HG03135 (cell line): ENCODE measurements around the gene INPP5A.
"Not testable (repeated sequence)": the region's sequence is repeated elsewhere in the genome, so short reads cannot be mapped to it uniquely, and the experiment has no call there.

ENCODE experiments used
- ATAC-seq: cut with Tn5 transposase; IDR thresholded peaks from one replicate; pipeline ENCODE4 v1.9.1; 2021; ENCODE audit warnings: mild to moderate bottlenecking, moderate library complexity; ENCODE audit not compliant: unreplicated experiment

Gene INPP5A

GRCh38 chr10:132770061-132771021 is 232.8 kb downstream of the INPP5A start:
- no peak for ATAC-seq

GRCh38 chr10:132772816-132773215 is 235.2 kb downstream of the INPP5A start:
- ATAC-seq: not testable (repeated sequence)

GRCh38 chr10:132774181-132774901 is 236.8 kb downstream of the INPP5A start:
- no peak for ATAC-seq

GRCh38 chr10:132774902-132775863 is 237.6 kb downstream of the INPP5A start:
- no peak for ATAC-seq

GRCh38 chr10:132776186-132776585 is 238.6 kb downstream of the INPP5A start:
- no peak for ATAC-seq

GRCh38 chr10:132776821-132777220 is 239.2 kb downstream of the INPP5A start:
- no peak for ATAC-seq

GRCh38 chr10:132777441-132777840 is 239.9 kb downstream of the INPP5A start:
- ATAC-seq: no peak

- ATAC-seq: no peak
Observed at GRCh38 chr10:132779549-132780294, 242.1 kb downstream of the INPP5A start.

GRCh38 chr10:132780356-132780755 is 242.8 kb downstream of the INPP5A start:
- no peak for ATAC-seq

- no peak for ATAC-seq
Observed at GRCh38 chr10:132781556-132781955, 244.0 kb downstream of the INPP5A start.

GRCh38 chr10:132783165-132783939 is 245.8 kb downstream of the INPP5A start:
- no peak for ATAC-seq

- no peak for ATAC-seq
Observed at GRCh38 chr10:132783940-132784865, 246.6 kb downstream of the INPP5A start.

GRCh38 chr10:132784866-132785722 is 247.5 kb downstream of the INPP5A start:
- no peak for ATAC-seq

GRCh38 chr10:132785723-132786475 is 248.3 kb downstream of the INPP5A start, which contains the start of gene NKX6-2:
TSS of gene NKX6-2 (minus strand) at chr10:132786147. CDS start at chr10:132785948, 199 bp downstream.
- ATAC-seq: no peak

GRCh38 chr10:132786476-132786883 is 248.9 kb downstream of the INPP5A start:
- ATAC-seq: no peak

GRCh38 chr10:132786884-132787494 is 249.4 kb downstream of the INPP5A start:
- ATAC-seq: no peak
